MM.1S (cell line): Measurements from ENCODE around the gene ABCC4.

Experiments used
- EZH2 ChIP-seq: fragments of 300-600 bp; sonication (generic); optimal IDR thresholded peaks from 2 replicates; pipeline ENCODE3; 2017; ENCODE audit warnings: low read depth, mild to moderate bottlenecking, antibody characterized with exemption, low read length, mixed read lengths
- EZH2phosphoT487 ChIP-seq: fragments of 300-600 bp; sonication (generic); IDR thresholded peaks from 2 replicates; pipeline ENCODE4 v1.6.1; 2018; ENCODE audit warnings: antibody characterized with exemption, low read length
- TF ChIP-seq, protein P1 (sequence below): fragments of 300-600 bp; sonication (generic); IDR thresholded peaks from 2 replicates; pipeline ENCODE4 v1.5.1; 2016; ENCODE audit warnings: antibody characterized with exemption, low read length, mixed read lengths

- TF ChIP-seq, protein P1, sequence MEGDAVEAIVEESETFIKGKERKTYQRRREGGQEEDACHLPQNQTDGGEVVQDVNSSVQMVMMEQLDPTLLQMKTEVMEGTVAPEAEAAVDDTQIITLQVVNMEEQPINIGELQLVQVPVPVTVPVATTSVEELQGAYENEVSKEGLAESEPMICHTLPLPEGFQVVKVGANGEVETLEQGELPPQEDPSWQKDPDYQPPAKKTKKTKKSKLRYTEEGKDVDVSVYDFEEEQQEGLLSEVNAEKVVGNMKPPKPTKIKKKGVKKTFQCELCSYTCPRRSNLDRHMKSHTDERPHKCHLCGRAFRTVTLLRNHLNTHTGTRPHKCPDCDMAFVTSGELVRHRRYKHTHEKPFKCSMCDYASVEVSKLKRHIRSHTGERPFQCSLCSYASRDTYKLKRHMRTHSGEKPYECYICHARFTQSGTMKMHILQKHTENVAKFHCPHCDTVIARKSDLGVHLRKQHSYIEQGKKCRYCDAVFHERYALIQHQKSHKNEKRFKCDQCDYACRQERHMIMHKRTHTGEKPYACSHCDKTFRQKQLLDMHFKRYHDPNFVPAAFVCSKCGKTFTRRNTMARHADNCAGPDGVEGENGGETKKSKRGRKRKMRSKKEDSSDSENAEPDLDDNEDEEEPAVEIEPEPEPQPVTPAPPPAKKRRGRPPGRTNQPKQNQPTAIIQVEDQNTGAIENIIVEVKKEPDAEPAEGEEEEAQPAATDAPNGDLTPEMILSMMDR = no peak
- TF ChIP-seq EZH2 (no peak), EZH2phosphoT487 (no peak)
These were observed 155.7 kb downstream of the ABCC4 start for GRCh38 chr13:95145587-95145986.
